K562 (cell line): ENCODE results near the gene LIPT1. TPM values are rescaled to one million over a fixed set of nuclear protein-coding genes. Genes with fewer than 3 reads are reported as not detected.

Source experiments
- polyA plus RNA-seq, 8 experiments: library from polyadenylated mRNA; depleted of rRNA in 4 of 8; stranded (reverse) in 5 of 8; unstranded in 3 of 8; fragments of >200 nt; fragmentation: Nextera tagmentation in 2 of 8; fragmentation: Illumina TruSeq in 1 of 8; extraction: Ambion mirVana in 2 of 8; extraction: Trizol in 1 of 8; gene quantifications; 2 replicates each; pipeline versions ENCODE4 v1.2.1 to v1.2.3, GENCODE V29; 2011 to 2014; ENCODE audit warnings: inconsistent platforms in 1 of 8, missing spikeins in 1 of 8
- total RNA-seq, 7 experiments: library from RNA; depleted of rRNA in 6 of 7; stranded (reverse); fragments of >200 nt in 6 of 7; fragmentation: Illumina TruSeq in 2 of 7; extraction: Trizol in 2 of 7; gene quantifications; 2 replicates each; pipeline versions ENCODE4 v1.2.1 to v1.2.3, GENCODE V29; 2011 to 2021; ENCODE audit warnings: low replicate concordance in 1 of 7
- TF ChIP-seq, protein P1 (sequence below): fragments of 450-650 bp; IDR thresholded peaks from 2 replicates; pipeline ENCODE4 v1.6.1; 2016; ENCODE audit warnings: mild to moderate bottlenecking, moderate library complexity
- TF ChIP-seq, protein P2 (sequence below): fragments of 450-650 bp; IDR thresholded peaks from 2 replicates; pipeline ENCODE4 v1.6.1; 2016; ENCODE audit warnings: low read depth

LIPT1 gene
- total and polyA plus RNA-seq, 9 of the 15 experiments (the other 6 are each of a cell fraction or from before 2014, with no cell fraction given) = 6.4 to 18.3 (median 11.6) TPM

DNA sequence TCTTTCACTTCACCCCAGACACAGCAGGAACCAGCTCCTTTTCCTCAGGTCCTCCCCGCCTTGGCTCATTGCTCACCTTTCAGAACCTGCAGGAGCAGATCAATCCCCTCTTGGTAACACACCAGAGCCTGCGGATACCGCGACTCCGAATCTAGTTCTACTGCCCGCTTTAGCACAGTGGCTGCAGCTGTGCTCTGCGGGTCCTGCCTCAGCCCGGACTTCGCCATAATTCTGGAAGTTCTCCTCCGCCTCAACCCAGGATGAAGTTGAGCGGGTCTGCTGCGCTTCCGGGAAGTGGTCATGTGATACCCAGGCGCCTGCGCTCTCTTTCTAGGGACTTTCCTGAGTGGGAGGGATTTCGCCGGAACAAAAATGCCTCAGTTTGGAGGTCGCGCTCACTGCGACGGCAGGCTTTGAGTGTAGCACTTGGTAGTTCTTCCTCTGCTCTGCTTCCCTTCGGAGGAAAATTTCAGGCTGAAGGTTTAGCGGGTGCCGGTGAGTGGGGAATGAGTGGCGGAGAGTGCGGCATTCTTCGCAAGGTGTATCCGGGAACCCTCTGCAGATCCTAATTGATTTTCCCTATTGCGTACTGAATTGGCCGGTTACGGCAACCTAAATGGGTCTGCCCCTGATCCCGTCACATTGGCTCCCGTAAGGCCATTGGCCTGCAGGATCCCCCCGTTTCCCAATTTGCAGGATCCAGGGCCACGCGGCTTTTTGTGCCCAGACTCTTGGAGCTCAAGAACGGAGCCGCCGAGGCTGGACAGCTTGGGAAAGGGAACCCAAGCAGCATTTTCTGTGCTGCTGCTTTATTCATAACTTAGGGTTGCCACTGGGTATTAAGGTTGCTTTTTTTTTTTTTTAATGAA, 26.2 kb downstream of the LIPT1 start, which contains the start of the genes MITD1 and MRPL30 (continued):
- TF ChIP-seq, protein P1, sequence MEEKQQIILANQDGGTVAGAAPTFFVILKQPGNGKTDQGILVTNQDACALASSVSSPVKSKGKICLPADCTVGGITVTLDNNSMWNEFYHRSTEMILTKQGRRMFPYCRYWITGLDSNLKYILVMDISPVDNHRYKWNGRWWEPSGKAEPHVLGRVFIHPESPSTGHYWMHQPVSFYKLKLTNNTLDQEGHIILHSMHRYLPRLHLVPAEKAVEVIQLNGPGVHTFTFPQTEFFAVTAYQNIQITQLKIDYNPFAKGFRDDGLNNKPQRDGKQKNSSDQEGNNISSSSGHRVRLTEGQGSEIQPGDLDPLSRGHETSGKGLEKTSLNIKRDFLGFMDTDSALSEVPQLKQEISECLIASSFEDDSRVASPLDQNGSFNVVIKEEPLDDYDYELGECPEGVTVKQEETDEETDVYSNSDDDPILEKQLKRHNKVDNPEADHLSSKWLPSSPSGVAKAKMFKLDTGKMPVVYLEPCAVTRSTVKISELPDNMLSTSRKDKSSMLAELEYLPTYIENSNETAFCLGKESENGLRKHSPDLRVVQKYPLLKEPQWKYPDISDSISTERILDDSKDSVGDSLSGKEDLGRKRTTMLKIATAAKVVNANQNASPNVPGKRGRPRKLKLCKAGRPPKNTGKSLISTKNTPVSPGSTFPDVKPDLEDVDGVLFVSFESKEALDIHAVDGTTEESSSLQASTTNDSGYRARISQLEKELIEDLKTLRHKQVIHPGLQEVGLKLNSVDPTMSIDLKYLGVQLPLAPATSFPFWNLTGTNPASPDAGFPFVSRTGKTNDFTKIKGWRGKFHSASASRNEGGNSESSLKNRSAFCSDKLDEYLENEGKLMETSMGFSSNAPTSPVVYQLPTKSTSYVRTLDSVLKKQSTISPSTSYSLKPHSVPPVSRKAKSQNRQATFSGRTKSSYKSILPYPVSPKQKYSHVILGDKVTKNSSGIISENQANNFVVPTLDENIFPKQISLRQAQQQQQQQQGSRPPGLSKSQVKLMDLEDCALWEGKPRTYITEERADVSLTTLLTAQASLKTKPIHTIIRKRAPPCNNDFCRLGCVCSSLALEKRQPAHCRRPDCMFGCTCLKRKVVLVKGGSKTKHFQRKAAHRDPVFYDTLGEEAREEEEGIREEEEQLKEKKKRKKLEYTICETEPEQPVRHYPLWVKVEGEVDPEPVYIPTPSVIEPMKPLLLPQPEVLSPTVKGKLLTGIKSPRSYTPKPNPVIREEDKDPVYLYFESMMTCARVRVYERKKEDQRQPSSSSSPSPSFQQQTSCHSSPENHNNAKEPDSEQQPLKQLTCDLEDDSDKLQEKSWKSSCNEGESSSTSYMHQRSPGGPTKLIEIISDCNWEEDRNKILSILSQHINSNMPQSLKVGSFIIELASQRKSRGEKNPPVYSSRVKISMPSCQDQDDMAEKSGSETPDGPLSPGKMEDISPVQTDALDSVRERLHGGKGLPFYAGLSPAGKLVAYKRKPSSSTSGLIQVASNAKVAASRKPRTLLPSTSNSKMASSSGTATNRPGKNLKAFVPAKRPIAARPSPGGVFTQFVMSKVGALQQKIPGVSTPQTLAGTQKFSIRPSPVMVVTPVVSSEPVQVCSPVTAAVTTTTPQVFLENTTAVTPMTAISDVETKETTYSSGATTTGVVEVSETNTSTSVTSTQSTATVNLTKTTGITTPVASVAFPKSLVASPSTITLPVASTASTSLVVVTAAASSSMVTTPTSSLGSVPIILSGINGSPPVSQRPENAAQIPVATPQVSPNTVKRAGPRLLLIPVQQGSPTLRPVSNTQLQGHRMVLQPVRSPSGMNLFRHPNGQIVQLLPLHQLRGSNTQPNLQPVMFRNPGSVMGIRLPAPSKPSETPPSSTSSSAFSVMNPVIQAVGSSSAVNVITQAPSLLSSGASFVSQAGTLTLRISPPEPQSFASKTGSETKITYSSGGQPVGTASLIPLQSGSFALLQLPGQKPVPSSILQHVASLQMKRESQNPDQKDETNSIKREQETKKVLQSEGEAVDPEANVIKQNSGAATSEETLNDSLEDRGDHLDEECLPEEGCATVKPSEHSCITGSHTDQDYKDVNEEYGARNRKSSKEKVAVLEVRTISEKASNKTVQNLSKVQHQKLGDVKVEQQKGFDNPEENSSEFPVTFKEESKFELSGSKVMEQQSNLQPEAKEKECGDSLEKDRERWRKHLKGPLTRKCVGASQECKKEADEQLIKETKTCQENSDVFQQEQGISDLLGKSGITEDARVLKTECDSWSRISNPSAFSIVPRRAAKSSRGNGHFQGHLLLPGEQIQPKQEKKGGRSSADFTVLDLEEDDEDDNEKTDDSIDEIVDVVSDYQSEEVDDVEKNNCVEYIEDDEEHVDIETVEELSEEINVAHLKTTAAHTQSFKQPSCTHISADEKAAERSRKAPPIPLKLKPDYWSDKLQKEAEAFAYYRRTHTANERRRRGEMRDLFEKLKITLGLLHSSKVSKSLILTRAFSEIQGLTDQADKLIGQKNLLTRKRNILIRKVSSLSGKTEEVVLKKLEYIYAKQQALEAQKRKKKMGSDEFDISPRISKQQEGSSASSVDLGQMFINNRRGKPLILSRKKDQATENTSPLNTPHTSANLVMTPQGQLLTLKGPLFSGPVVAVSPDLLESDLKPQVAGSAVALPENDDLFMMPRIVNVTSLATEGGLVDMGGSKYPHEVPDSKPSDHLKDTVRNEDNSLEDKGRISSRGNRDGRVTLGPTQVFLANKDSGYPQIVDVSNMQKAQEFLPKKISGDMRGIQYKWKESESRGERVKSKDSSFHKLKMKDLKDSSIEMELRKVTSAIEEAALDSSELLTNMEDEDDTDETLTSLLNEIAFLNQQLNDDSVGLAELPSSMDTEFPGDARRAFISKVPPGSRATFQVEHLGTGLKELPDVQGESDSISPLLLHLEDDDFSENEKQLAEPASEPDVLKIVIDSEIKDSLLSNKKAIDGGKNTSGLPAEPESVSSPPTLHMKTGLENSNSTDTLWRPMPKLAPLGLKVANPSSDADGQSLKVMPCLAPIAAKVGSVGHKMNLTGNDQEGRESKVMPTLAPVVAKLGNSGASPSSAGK = peak; percentile 40; the same call in 1 of the 2 replicates
- TF ChIP-seq, protein P2, sequence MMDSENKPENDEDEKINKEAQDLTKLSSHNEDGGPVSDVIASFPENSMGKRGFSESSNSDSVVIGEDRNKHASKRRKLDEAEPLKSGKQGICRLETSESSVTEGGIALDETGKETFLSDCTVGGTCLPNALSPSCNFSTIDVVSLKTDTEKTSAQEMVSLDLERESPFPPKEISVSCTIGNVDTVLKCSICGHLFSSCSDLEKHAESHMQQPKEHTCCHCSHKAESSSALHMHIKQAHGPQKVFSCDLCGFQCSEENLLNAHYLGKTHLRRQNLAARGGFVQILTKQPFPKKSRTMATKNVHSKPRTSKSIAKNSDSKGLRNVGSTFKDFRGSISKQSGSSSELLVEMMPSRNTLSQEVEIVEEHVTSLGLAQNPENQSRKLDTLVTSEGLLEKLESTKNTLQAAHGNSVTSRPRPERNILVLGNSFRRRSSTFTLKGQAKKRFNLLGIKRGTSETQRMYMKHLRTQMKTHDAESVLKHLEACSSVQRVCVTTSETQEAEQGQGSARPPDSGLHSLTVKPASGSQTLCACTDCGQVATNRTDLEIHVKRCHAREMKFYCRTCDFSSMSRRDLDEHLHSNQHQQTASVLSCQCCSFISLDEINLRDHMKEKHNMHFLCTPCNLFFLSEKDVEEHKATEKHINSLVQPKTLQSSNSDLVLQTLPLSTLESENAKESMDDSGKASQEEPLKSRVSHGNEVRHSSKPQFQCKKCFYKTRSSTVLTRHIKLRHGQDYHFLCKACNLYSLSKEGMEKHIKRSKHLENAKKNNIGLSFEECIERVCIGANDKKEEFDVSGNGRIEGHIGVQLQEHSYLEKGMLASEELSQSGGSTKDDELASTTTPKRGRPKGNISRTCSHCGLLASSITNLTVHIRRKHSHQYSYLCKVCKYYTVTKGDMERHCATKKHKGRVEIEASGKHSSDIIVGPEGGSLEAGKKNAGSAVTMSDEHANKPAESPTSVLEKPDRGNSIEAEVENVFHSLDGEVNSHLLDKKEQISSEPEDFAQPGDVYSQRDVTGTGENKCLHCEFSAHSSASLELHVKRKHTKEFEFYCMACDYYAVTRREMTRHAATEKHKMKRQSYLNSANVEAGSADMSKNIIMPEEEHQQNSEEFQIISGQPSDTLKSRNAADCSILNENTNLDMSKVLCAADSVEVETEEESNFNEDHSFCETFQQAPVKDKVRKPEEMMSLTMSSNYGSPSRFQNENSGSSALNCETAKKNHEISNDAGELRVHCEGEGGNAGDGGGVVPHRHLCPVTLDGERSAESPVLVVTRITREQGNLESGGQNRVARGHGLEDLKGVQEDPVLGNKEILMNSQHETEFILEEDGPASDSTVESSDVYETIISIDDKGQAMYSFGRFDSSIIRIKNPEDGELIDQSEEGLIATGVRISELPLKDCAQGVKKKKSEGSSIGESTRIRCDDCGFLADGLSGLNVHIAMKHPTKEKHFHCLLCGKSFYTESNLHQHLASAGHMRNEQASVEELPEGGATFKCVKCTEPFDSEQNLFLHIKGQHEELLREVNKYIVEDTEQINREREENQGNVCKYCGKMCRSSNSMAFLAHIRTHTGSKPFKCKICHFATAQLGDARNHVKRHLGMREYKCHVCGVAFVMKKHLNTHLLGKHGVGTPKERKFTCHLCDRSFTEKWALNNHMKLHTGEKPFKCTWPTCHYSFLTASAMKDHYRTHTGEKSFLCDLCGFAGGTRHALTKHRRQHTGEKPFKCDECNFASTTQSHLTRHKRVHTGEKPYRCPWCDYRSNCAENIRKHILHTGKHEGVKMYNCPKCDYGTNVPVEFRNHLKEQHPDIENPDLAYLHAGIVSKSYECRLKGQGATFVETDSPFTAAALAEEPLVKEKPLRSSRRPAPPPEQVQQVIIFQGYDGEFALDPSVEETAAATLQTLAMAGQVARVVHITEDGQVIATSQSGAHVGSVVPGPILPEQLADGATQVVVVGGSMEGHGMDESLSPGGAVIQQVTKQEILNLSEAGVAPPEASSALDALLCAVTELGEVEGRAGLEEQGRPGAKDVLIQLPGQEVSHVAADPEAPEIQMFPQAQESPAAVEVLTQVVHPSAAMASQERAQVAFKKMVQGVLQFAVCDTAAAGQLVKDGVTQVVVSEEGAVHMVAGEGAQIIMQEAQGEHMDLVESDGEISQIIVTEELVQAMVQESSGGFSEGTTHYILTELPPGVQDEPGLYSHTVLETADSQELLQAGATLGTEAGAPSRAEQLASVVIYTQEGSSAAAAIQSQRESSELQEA = peak; percentile 71
